ENCODE data around the gene BRME1. TPM values are rescaled to one million over a fixed set of nuclear protein-coding genes. Genes with fewer than 3 reads are reported as not detected.

The BRME1 gene
- total and polyA plus RNA-seq, 4 experiments from 2014 or later: 0.35 to 3.8 (median 1.7) TPM

- Histone ChIP-seq H3K27me3 (ENCODE audit: insufficient read depth, low read length) (no peaks in the 10 kb centered on the region), H3K4me3 (ENCODE audit: low read length in 2 of 2) (peak overlapping the region; percentile 24 to 79), H3K9me3 (ENCODE audit: control insufficient read depth in 1 of 2, low read length in 2 of 2) (no peaks in the 10 kb centered on the region), H3K27ac (ENCODE audit: low read depth, low read length) (peak overlapping the region; percentile 77), H3K4me1 (ENCODE audit: insufficient read depth, low read length) (peaks cover 15% of the 10 kb centered on the region), H3K36me3 (ENCODE audit: insufficient read depth, low read length) (no peaks in the 10 kb centered on the region)
- peak overlapping the region in 5 of 7 donors; percentile 62 to 89 (median 79) for H3K27ac Mint-ChIP-seq
- H3K4me1 Mint-ChIP-seq: peaks cover 10 to 21% (median 13%) of the 10 kb centered on the region in 4 donors
- intact Hi-C loops (cut with micrococcal nuclease): loop anchor here (1.0 to 5.0 kb wide), 3 partner anchors 46 to 100 kb away; partner anchors contain the start of genes DCAF15 and RFX1
- H3K27me3 Mint-ChIP-seq: no peaks in the 10 kb centered on the region
- peaks cover 0 to 18% of the 10 kb centered on the region in 2 donors for H3K36me3 Mint-ChIP-seq
- peak overlapping the region; percentile 77 to 89 (median 80) for H3K4me3 Mint-ChIP-seq
- ChIA-PET POLR2A (ENCODE audit: partially characterized antibody) (interaction anchor here (0.9 to 3.1 kb wide), 6 partner anchors 25 to 174 kb away, joined by 3 to 24 read pairs (median 6); partner anchors contain the start of genes DCAF15, IL27RA and RFX1), CTCF (ENCODE audit: partially characterized antibody) (interaction anchor here (0.9 to 1.6 kb wide), 4 partner anchors 142 to 230 kb away, joined by 3 to 5 read pairs (median 4); partner anchors contain the start of gene ASF1B)
- H3K9me3 Mint-ChIP-seq: no peaks in the 10 kb centered on the region
- DNase-seq: peak in 2 of 5 donors; percentile 30 to 60
These were observed 596 bp upstream of the BRME1 start for GRCh38 chr19:13906521-13906904.

GRCh38 chr19:13902993-13903555, 2.8 kb downstream of the BRME1 start:
- Histone ChIP-seq H3K4me1 (ENCODE audit: insufficient read depth, low read length) (peaks cover 15% of the 10 kb centered on the region), H3K4me3 (ENCODE audit: low read length in 2 of 2) (no peak overlapping the region), H3K27me3 (ENCODE audit: insufficient read depth, low read length) (no peaks in the 10 kb centered on the region), H3K36me3 (ENCODE audit: insufficient read depth, low read length) (no peaks in the 10 kb centered on the region), H3K9me3 (ENCODE audit: control insufficient read depth in 1 of 2, low read length in 2 of 2) (no peaks in the 10 kb centered on the region), H3K27ac (ENCODE audit: low read depth, low read length) (no peak overlapping the region)
- Mint-ChIP-seq H3K27ac (peak overlapping the region in 4 of 7 donors; percentile 3 to 70 (median 49)), H3K36me3 (peaks cover 0 to 4% of the 10 kb centered on the region in 2 donors), H3K9me3 (no peaks in the 10 kb centered on the region), H3K27me3 (no peaks in the 10 kb centered on the region), H3K4me1 (peaks cover 10 to 21% (median 13%) of the 10 kb centered on the region in 4 donors), H3K4me3 (peak overlapping the region in 1 of 8 donors; percentile 39)
- ChIA-PET POLR2A (ENCODE audit: partially characterized antibody) (interaction anchor here (0.6 to 1.1 kb wide), 4 partner anchors 10 to 168 kb away, joined by 3 to 5 read pairs (median 4); partner anchors contain the start of gene IL27RA), CTCF (ENCODE audit: partially characterized antibody) (interaction anchor here (0.8 to 2.5 kb wide), 13 partner anchors 13 to 170 kb away, joined by 3 to 15 read pairs (median 6); partner anchors contain the start of gene MISP3)
- DNase-seq: peak in 3 of 5 donors; percentile 31 to 37 (median 35)
- intact Hi-C loops (cut with micrococcal nuclease): loop anchor here (1.0 to 2.0 kb wide), 5 partner anchors 23 to 170 kb away; no protein-coding TSS in a partner anchor

GRCh38 chr19:13899912-13900584, 5.9 kb downstream of the BRME1 start:
- ChIA-PET POLR2A (ENCODE audit: partially characterized antibody) (interaction anchor here (0.7 to 1.3 kb wide), 3 partner anchors 10 to 317 kb away, joined by 3 read pairs; partner anchors contain the start of gene IL27RA), CTCF (ENCODE audit: partially characterized antibody) (interaction anchor here (1.3 to 1.4 kb wide), 2 partner anchors 16 to 151 kb away, joined by 3 read pairs; no protein-coding TSS in a partner anchor)
- no peak overlapping the region for H3K4me3 ChIP-seq (ENCODE audit: low read length in 2 of 2)
- DNase-seq: no peak
- no peaks in the 10 kb centered on the region for H3K36me3 Mint-ChIP-seq
- intact Hi-C loops (cut with micrococcal nuclease): no loop called here
- H3K4me1 ChIP-seq (ENCODE audit: insufficient read depth, low read length): no peaks in the 10 kb centered on the region
- H3K27me3 ChIP-seq (ENCODE audit: insufficient read depth, low read length): no peaks in the 10 kb centered on the region
- no peaks in the 10 kb centered on the region for H3K9me3 Mint-ChIP-seq
- no peaks in the 10 kb centered on the region for H3K36me3 ChIP-seq (ENCODE audit: insufficient read depth, low read length)
- H3K27me3 Mint-ChIP-seq: no peaks in the 10 kb centered on the region
- no peaks in the 10 kb centered on the region for H3K9me3 ChIP-seq (ENCODE audit: control insufficient read depth in 1 of 2, low read length in 2 of 2)
- H3K27ac ChIP-seq (ENCODE audit: low read depth, low read length): no peak overlapping the region
- H3K27ac Mint-ChIP-seq: peak overlapping the region in 1 of 7 donors; percentile 60
- no peak overlapping the region for H3K4me3 Mint-ChIP-seq
- H3K4me1 Mint-ChIP-seq: peaks cover 0 to 5% (median 1%) of the 10 kb centered on the region in 4 donors

DNA sequence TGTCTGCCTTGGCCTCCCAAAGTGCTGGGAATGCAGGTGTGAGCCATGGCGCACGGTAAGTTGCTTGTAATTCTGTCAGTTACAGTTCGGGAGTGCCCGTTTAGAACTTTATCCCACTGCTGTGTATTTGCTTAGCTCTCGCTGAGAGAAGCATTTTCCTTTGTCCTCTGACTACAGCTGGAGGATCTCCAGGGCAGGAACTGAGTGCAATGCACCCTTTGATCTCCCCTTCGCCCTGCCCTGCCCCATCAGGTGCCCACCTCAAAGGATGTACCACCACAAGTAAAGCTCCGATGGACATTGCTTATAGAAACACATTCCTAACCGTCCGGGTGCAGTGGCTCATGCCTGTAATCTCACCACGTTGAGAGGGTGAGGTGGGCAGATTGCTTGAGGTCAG, 6.5 kb downstream of the BRME1 start:
- no peak overlapping the region for H3K27ac ChIP-seq (ENCODE audit: low read depth, low read length)

DNA sequence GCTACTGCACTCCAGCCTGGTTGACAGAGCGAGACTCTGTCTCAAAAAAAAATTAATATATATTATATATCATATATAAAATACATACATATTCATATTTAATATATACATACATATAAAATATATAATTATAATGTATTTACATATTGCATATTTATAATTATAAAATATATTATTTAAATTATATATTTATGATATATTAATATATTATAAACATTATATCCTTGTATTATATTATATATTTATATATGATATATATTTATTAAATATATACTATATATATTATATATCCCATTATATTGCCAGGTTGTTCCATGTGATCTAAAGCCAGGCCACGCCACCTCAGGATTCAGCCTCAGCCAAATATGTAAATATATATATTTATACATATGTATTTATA, 9.7 kb downstream of the BRME1 start:
- DNase-seq: no peak
- no peaks in the 10 kb centered on the region for H3K27me3 Mint-ChIP-seq
- no peaks in the 10 kb centered on the region for H3K4me1 ChIP-seq (ENCODE audit: insufficient read depth, low read length)
- H3K36me3 ChIP-seq (ENCODE audit: insufficient read depth, low read length): no peaks in the 10 kb centered on the region
- no peak overlapping the region for H3K27ac ChIP-seq (ENCODE audit: low read depth, low read length)
- no peak overlapping the region for H3K27ac Mint-ChIP-seq
- CTCF ChIA-PET (ENCODE audit: partially characterized antibody): no interaction called here
- peaks cover 0 to 3% of the 10 kb centered on the region in 2 donors for H3K36me3 Mint-ChIP-seq
- POLR2A ChIA-PET (ENCODE audit: partially characterized antibody): no interaction called here
- no peak overlapping the region for H3K4me3 Mint-ChIP-seq
- H3K27me3 ChIP-seq (ENCODE audit: insufficient read depth, low read length): no peaks in the 10 kb centered on the region
- H3K4me1 Mint-ChIP-seq: no peaks in the 10 kb centered on the region
- H3K9me3 ChIP-seq (ENCODE audit: control insufficient read depth in 1 of 2, low read length in 2 of 2): no peaks in the 10 kb centered on the region
- intact Hi-C loops (cut with micrococcal nuclease): no loop called here
- H3K9me3 Mint-ChIP-seq: no peaks in the 10 kb centered on the region
- no peak overlapping the region for H3K4me3 ChIP-seq (ENCODE audit: low read length in 2 of 2)

More for the DNA sequence above, 6.5 kb downstream of the BRME1 start:
- Histone ChIP-seq H3K27me3 (ENCODE audit: insufficient read depth, low read length) (no peaks in the 10 kb centered on the region), H3K36me3 (ENCODE audit: insufficient read depth, low read length) (no peaks in the 10 kb centered on the region), H3K9me3 (ENCODE audit: control insufficient read depth in 1 of 2, low read length in 2 of 2) (no peaks in the 10 kb centered on the region), H3K4me1 (ENCODE audit: insufficient read depth, low read length) (no peaks in the 10 kb centered on the region), H3K4me3 (ENCODE audit: low read length in 2 of 2) (no peak overlapping the region)
- Mint-ChIP-seq H3K27me3 (no peaks in the 10 kb centered on the region), H3K4me3 (no peak overlapping the region), H3K9me3 (no peaks in the 10 kb centered on the region), H3K27ac (peak overlapping the region in 1 of 7 donors; percentile 36), H3K4me1 (peaks cover 0 to 3% (median 0%) of the 10 kb centered on the region in 4 donors), H3K36me3 (no peaks in the 10 kb centered on the region)
- ChIA-PET POLR2A (ENCODE audit: partially characterized antibody) (interaction anchor here (1.2 to 1.3 kb wide), 2 partner anchors 10 to 133 kb away, joined by 3 to 5 read pairs; partner anchors contain the start of gene IL27RA), CTCF (ENCODE audit: partially characterized antibody) (interaction anchor here (1.1 to 1.3 kb wide), 4 partner anchors 17 to 160 kb away, joined by 3 to 4 read pairs (median 3); no protein-coding TSS in a partner anchor)
- intact Hi-C loops (cut with micrococcal nuclease): no loop called here
- no peak for DNase-seq

- peaks cover 0 to 3% of the 10 kb centered on the region in 2 donors for H3K36me3 Mint-ChIP-seq
- no peak overlapping the region for H3K4me3 ChIP-seq (ENCODE audit: low read length in 2 of 2)
- H3K27me3 Mint-ChIP-seq: no peaks in the 10 kb centered on the region
- H3K27me3 ChIP-seq (ENCODE audit: insufficient read depth, low read length): no peaks in the 10 kb centered on the region
- no peak overlapping the region for H3K27ac ChIP-seq (ENCODE audit: low read depth, low read length)
- intact Hi-C loops (cut with micrococcal nuclease): no loop called here
- no peak for DNase-seq
- ChIA-PET POLR2A (ENCODE audit: partially characterized antibody) (no interaction called here), CTCF (ENCODE audit: partially characterized antibody) (interaction anchor here (1.2 kb wide), 1 partner anchor 166 kb away, joined by 3 read pairs; no protein-coding TSS in a partner anchor)
- no peaks in the 10 kb centered on the region for H3K9me3 Mint-ChIP-seq
- H3K36me3 ChIP-seq (ENCODE audit: insufficient read depth, low read length): no peaks in the 10 kb centered on the region
- H3K9me3 ChIP-seq (ENCODE audit: control insufficient read depth in 1 of 2, low read length in 2 of 2): no peaks in the 10 kb centered on the region
- no peaks in the 10 kb centered on the region for H3K4me1 Mint-ChIP-seq
- no peak overlapping the region for H3K27ac Mint-ChIP-seq
- H3K4me3 Mint-ChIP-seq: no peak overlapping the region
- no peaks in the 10 kb centered on the region for H3K4me1 ChIP-seq (ENCODE audit: insufficient read depth, low read length)
These were observed 11.4 kb downstream of the BRME1 start for GRCh38 chr19:13894552-13894951.

GRCh38 chr19:13892870-13893269, 13.0 kb downstream of the BRME1 start:
- Mint-ChIP-seq H3K4me3 (no peak overlapping the region), H3K36me3 (peaks cover 0 to 3% of the 10 kb centered on the region in 2 donors), H3K27ac (peak overlapping the region in 2 of 7 donors; percentile 22 to 77), H3K27me3 (no peaks in the 10 kb centered on the region), H3K4me1 (no peaks in the 10 kb centered on the region), H3K9me3 (no peaks in the 10 kb centered on the region)
- POLR2A ChIA-PET (ENCODE audit: partially characterized antibody): interaction anchor here (0.8 kb wide), 1 partner anchor 10 kb away, joined by 3 read pairs; no protein-coding TSS in a partner anchor
- Histone ChIP-seq H3K4me1 (ENCODE audit: insufficient read depth, low read length) (no peaks in the 10 kb centered on the region), H3K4me3 (ENCODE audit: low read length in 2 of 2) (no peak overlapping the region), H3K36me3 (ENCODE audit: insufficient read depth, low read length) (no peaks in the 10 kb centered on the region), H3K27ac (ENCODE audit: low read depth, low read length) (no peak overlapping the region), H3K9me3 (ENCODE audit: control insufficient read depth in 1 of 2, low read length in 2 of 2) (no peaks in the 10 kb centered on the region), H3K27me3 (ENCODE audit: insufficient read depth, low read length) (no peaks in the 10 kb centered on the region)
- intact Hi-C loops (cut with micrococcal nuclease): no loop called here
- no peak for DNase-seq
- CTCF ChIA-PET (ENCODE audit: partially characterized antibody): interaction anchor here (1.1 kb wide), 1 partner anchor 9 kb away, joined by 3 read pairs; no protein-coding TSS in a partner anchor
